ENCODE data around the gene MYCN. TPM values are rescaled to one million over a fixed set of nuclear protein-coding genes. Genes with fewer than 3 reads are reported as not detected.
A peak's percentile ranks its signal among the peaks of the same experiment; 100 is the strongest.

MYCN gene
- total and polyA plus RNA-seq, 2 of the 8 experiments (the other 6 are each of a cell fraction or from before 2014, with no cell fraction given), result 87.8 to 137 TPM

DNA sequence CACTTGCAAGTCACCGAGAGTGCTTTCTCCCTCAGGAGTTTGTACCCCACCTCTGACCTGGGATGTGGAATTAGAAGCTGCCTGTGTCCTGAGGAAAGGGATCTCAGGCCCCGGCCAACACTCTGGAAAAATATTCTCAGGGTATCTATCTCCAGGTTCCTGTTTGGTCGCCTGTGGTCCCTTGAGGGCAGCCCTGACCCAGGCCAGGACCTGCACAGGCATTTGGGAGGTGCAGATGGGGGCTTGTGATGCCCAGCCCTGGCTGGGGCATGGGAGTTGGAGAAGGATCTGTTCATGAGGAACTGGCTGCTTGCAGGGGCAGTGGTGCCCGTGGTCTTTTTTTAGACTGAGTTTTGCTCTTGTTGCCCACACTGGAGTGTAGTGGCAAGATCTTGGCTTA lies 46.3 kb downstream of the MYCN start:
- Histone ChIP-seq H3K4ac (replicated peaks; ENCODE audit: insufficient read length, low read depth, low read length) (no peak overlapping the region), H3K79me1 (ENCODE audit: low read depth, low read length) (no peaks in the 10 kb centered on the region)

More for the DNA sequence above, 46.3 kb downstream of the MYCN start:
- Histone ChIP-seq H3K14ac (ENCODE audit: insufficient read length) (no peak overlapping the region), H3K18ac (ENCODE audit: extremely low read depth, low read length) (peak overlapping the region; percentile 24), H2AK5ac (ENCODE audit: low read depth, low read length) (0 out of 2 replicates have a peak overlapping the region, but pooled peaks have one; percentile 92), H2BK12ac (ENCODE audit: low read depth, low read length) (peak overlapping the region; percentile 31; the same call in 1 of the 2 replicates), H3K56ac (replicated peaks; ENCODE audit: insufficient read length, low read depth, low read length) (no peak overlapping the region), H4K20me1 (replicated peaks in 1 of 2; ENCODE audit: control insufficient read depth in 1 of 2, insufficient read depth in 2 of 2, low read length in 2 of 2) (peaks cover 0 to 2% of the 10 kb centered on the region in 2 experiments), H2BK20ac (ENCODE audit: low read length) (no peak overlapping the region), H3K9ac (replicated peaks in 1 of 4; ENCODE audit: extremely low read depth in 1 of 4, low read depth in 3 of 4, low read length in 3 of 4) (no peak overlapping the region), H2BK120ac (replicated peaks; ENCODE audit: low read depth, low read length) (peak overlapping the region; percentile 31), H4K8ac (ENCODE audit: extremely low read depth, insufficient read depth, low read length) (no peak overlapping the region; the same call in 1 of the 2 replicates), H3K23ac (ENCODE audit: insufficient read length) (no peak overlapping the region), H3K4me3 (ENCODE audit: extremely low read depth in 1 of 4, insufficient read depth in 2 of 4, low read depth in 3 of 4, low read length in 4 of 4) (no peak overlapping the region), H2BK15ac (ENCODE audit: low read length) (no peak overlapping the region), H3K79me2 (ENCODE audit: control insufficient read depth in 1 of 2, insufficient read depth in 2 of 2, low read length in 2 of 2) (no peaks in the 10 kb centered on the region), H4K91ac (replicated peaks; ENCODE audit: insufficient read length, low read length) (no peak overlapping the region), H3K36me3 (ENCODE audit: control insufficient read depth in 2 of 4, insufficient read depth in 4 of 4, low read length in 3 of 4) (no peaks in the 10 kb centered on the region), H3K27me3 (replicated peaks in 1 of 4; ENCODE audit: control insufficient read depth in 3 of 4, extremely low read depth in 1 of 4, insufficient read depth in 3 of 4, low read length in 3 of 4) (peaks cover 0 to 1% (median 0%) of the 10 kb centered on the region in 4 experiments; a peak in 2 of 7 replicates), H4K5ac (ENCODE audit: insufficient read length, low read depth, low read length) (no peak overlapping the region), H2AFZ (ENCODE audit: low read length) (no peak overlapping the region), H3K9me3 (ENCODE audit: insufficient read depth in 2 of 2, low read depth in 1 of 2, low read length in 1 of 2) (no peaks in the 10 kb centered on the region), H3K4me2 (ENCODE audit: insufficient read depth in 1 of 2, low read depth in 2 of 2, low read length in 2 of 2) (no peak overlapping the region), H3K23me2 (ENCODE audit: low read depth, low read length) (peaks cover 11% of the 10 kb centered on the region; the same call in 1 of the 2 replicates), H2BK5ac (ENCODE audit: low read depth, low read length) (no peak overlapping the region), H3K27ac (ENCODE audit: low read depth, low read length) (no peak overlapping the region), H3K4me1 (replicated peaks in 1 of 4; ENCODE audit: control insufficient read depth in 3 of 4, insufficient read depth in 4 of 4, low read length in 3 of 4) (peaks cover 2 to 19% (median 12%) of the 10 kb centered on the region in 4 experiments; a peak in 4 of 7 replicates)
- DNase-seq (ENCODE audit: low read depth in 1 of 2, low spot score in 2 of 2) (no peak), FAIRE-seq (no peak)
- ChIA-PET CTCF (ENCODE audit: partially characterized antibody) (interaction anchor here (1.3 to 1.6 kb wide), 3 partner anchors 46 to 233 kb away, joined by 3 to 4 read pairs (median 3); no protein-coding TSS in a partner anchor), POLR2A (ENCODE audit: partially characterized antibody) (no interaction called here)
- TF ChIP-seq JUN (IDR thresholded peaks at IDR 0.05; ENCODE audit: low read depth, low read length) (no peak), FOSL1 (IDR thresholded peaks at IDR 0.05; ENCODE audit: insufficient read depth, low read depth, low read length) (no peak), BCL11A (IDR thresholded peaks at IDR 0.05; ENCODE audit: low read depth in 2 of 2, low read length in 2 of 2) (no peak)
- TF ChIP-seq, protein P1, sequence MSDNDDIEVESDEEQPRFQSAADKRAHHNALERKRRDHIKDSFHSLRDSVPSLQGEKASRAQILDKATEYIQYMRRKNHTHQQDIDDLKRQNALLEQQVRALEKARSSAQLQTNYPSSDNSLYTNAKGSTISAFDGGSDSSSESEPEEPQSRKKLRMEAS (IDR thresholded peaks at IDR 0.05), result no peak
- WGBS, 2 experiments (ENCODE audit: extremely low coverage in 1 of 2, insufficient coverage in 1 of 2, insufficient read length in 1 of 2, insufficient replicate concordance in 2 of 2, low coverage in 1 of 2, low lambda C conversion rate in 2 of 2, missing lambda C conversion rate in 1 of 2), result 88% methylated on average over 3 of the region's 4 CpGs; no CpG with 5 or more reads in 1 of the 2 experiments
